IPS-15b (cell line): ENCODE data around the gene FRMD4A.
"Not testable (repeated sequence)": the region's sequence is repeated elsewhere in the genome, so short reads cannot be mapped to it uniquely, and the experiment has no call there.

Experiments used
- H3K27me3 ChIP-seq: one replicate; pipeline ENCODE4 v1.6.1; 2013; ENCODE audit warnings: low read length; ENCODE audit not compliant: control insufficient read depth, insufficient read depth
- H3K36me3 ChIP-seq: one replicate; pipeline ENCODE4 v1.6.1; 2013; ENCODE audit warnings: low read length; ENCODE audit not compliant: control insufficient read depth, insufficient read depth
- H3K4me1 ChIP-seq: one replicate; pipeline ENCODE4 v1.6.1; 2013; ENCODE audit warnings: mild to moderate bottlenecking, low read length; ENCODE audit not compliant: control insufficient read depth, insufficient read depth
- H3K4me3 ChIP-seq: one replicate; pipeline ENCODE4 v1.5.1; 2013; ENCODE audit warnings: low read depth, low read length
- H3K9ac ChIP-seq: one replicate; pipeline ENCODE4 v1.6.1; 2013; ENCODE audit warnings: low read depth, mild to moderate bottlenecking, low read length
- H3K9me3 ChIP-seq: one replicate; pipeline ENCODE4 v1.6.1; 2013; ENCODE audit warnings: mild to moderate bottlenecking, low read length; ENCODE audit not compliant: control insufficient read depth, insufficient read depth

FRMD4A gene

GRCh38 chr10:13721486-13721885 lies 609.2 kb downstream of the FRMD4A start:
- Histone ChIP-seq H3K27me3 (no peaks in the 10 kb centered on the region), H3K9ac (no peak overlapping the region), H3K4me1 (no peaks in the 10 kb centered on the region), H3K4me3 (no peak overlapping the region), H3K9me3 (no peaks in the 10 kb centered on the region), H3K36me3 (no peaks in the 10 kb centered on the region)

- Histone ChIP-seq H3K4me1 (no peaks in the 10 kb centered on the region), H3K9me3 (no peaks in the 10 kb centered on the region), H3K27me3 (no peaks in the 10 kb centered on the region), H3K9ac (no peak overlapping the region), H3K4me3 (no peak overlapping the region), H3K36me3 (no peaks in the 10 kb centered on the region)
Observed at GRCh38 chr10:13720699-13721098, 610.0 kb downstream of the FRMD4A start.

- Histone ChIP-seq H3K9ac (no peak overlapping the region), H3K27me3 (no peaks in the 10 kb centered on the region), H3K4me3 (no peak overlapping the region), H3K36me3 (no peaks in the 10 kb centered on the region), H3K9me3 (no peaks in the 10 kb centered on the region), H3K4me1 (no peaks in the 10 kb centered on the region)
Observed at GRCh38 chr10:13719425-13719824, 611.3 kb downstream of the FRMD4A start.

- Histone ChIP-seq H3K36me3 (no peaks in the 10 kb centered on the region), H3K27me3 (no peaks in the 10 kb centered on the region), H3K9me3 (no peaks in the 10 kb centered on the region), H3K4me3 (no peak overlapping the region), H3K4me1 (no peaks in the 10 kb centered on the region), H3K9ac (no peak overlapping the region)
Observed at GRCh38 chr10:13718820-13719219, 611.9 kb downstream of the FRMD4A start.

- no peaks in the 10 kb centered on the region for H3K4me1 ChIP-seq
- no peaks in the 10 kb centered on the region for H3K27me3 ChIP-seq
- H3K4me3 ChIP-seq, result no peak overlapping the region
- H3K9ac ChIP-seq, result peak overlapping the region; percentile 54
- no peaks in the 10 kb centered on the region for H3K9me3 ChIP-seq
- H3K36me3 ChIP-seq, result no peaks in the 10 kb centered on the region
Observed at GRCh38 chr10:13717936-13718772, 612.6 kb downstream of the FRMD4A start.

GRCh38 chr10:13717571-13717935 lies 613.2 kb downstream of the FRMD4A start:
- Histone ChIP-seq H3K4me3 (no peak overlapping the region), H3K27me3 (no peaks in the 10 kb centered on the region), H3K9ac (no peak overlapping the region), H3K4me1 (no peaks in the 10 kb centered on the region), H3K9me3 (no peaks in the 10 kb centered on the region), H3K36me3 (no peaks in the 10 kb centered on the region)

GRCh38 chr10:13716081-13717071 lies 614.3 kb downstream of the FRMD4A start:
- Histone ChIP-seq H3K9ac (no peak overlapping the region), H3K27me3 (no peaks in the 10 kb centered on the region), H3K4me3 (no peak overlapping the region), H3K4me1 (no peaks in the 10 kb centered on the region), H3K9me3 (no peaks in the 10 kb centered on the region), H3K36me3 (no peaks in the 10 kb centered on the region)

- not testable (repeated sequence) for H3K9me3 ChIP-seq, H3K9ac ChIP-seq, H3K27me3 ChIP-seq, H3K4me1 ChIP-seq, H3K4me3 ChIP-seq, H3K36me3 ChIP-seq
Observed at GRCh38 chr10:13715596-13715995, 615.1 kb downstream of the FRMD4A start.

- Histone ChIP-seq H3K36me3 (no peaks in the 10 kb centered on the region), H3K4me3 (no peak overlapping the region), H3K27me3 (no peaks in the 10 kb centered on the region), H3K4me1 (no peaks in the 10 kb centered on the region), H3K9me3 (no peaks in the 10 kb centered on the region), H3K9ac (no peak overlapping the region)
Observed at GRCh38 chr10:13715100-13715499, 615.6 kb downstream of the FRMD4A start.

- Histone ChIP-seq H3K9ac (no peak overlapping the region), H3K4me3 (no peak overlapping the region), H3K27me3 (no peaks in the 10 kb centered on the region), H3K9me3 (no peaks in the 10 kb centered on the region), H3K4me1 (no peaks in the 10 kb centered on the region), H3K36me3 (no peaks in the 10 kb centered on the region)
Observed at GRCh38 chr10:13712837-13713581, 617.7 kb downstream of the FRMD4A start.

GRCh38 chr10:13712476-13712836 lies 618.3 kb downstream of the FRMD4A start:
- H3K9me3 ChIP-seq, result no peaks in the 10 kb centered on the region
- no peaks in the 10 kb centered on the region for H3K4me1 ChIP-seq
- no peak overlapping the region for H3K9ac ChIP-seq
- no peak overlapping the region for H3K4me3 ChIP-seq
- H3K36me3 ChIP-seq, result no peaks in the 10 kb centered on the region
- no peaks in the 10 kb centered on the region for H3K27me3 ChIP-seq
